Heart right ventricle (tissue), 16 donors: Measurements from ENCODE around the gene TMEM54. TPM values are rescaled to one million over a fixed set of nuclear protein-coding genes. Genes with fewer than 3 reads are reported as not detected.
A peak's percentile ranks its signal among the peaks of the same experiment; 100 is the strongest.

Experiments used
- ATAC-seq, 8 donors: fragments of 200-7000 bp; cut with Tn5 transposase; one replicate each; pipeline ENCODE4 v1.9.1; 2020; ENCODE audit warnings: mild to moderate bottlenecking in 8 of 8, moderate library complexity in 8 of 8, moderate number of reproducible peaks in 1 of 8
- DNase-seq, 2 donors: peaks; one replicate each; pipeline ENCODE4 v3.0.0-alpha.2; 2020
- H3K27ac ChIP-seq, 10 donors: fragments of 200-600 bp; sonication (generic) in 2 of 10; one replicate each; pipeline versions ENCODE4 v1.5.0 to v1.8.0; 2020 to 2022; ENCODE audit warnings: mild to moderate bottlenecking in 3 of 10
- H3K27me3 ChIP-seq, 7 donors: fragments of 200-600 bp; one replicate each; pipeline ENCODE4 v1.8.0; 2021 to 2022; ENCODE audit warnings: mild to moderate bottlenecking in 2 of 7
- H3K36me3 ChIP-seq, 9 donors: fragments of 200-600 bp; sonication (generic) in 1 of 9; one replicate each; pipeline versions ENCODE4 v1.5.0 to v1.8.0; 2020 to 2022; ENCODE audit warnings: mild to moderate bottlenecking in 2 of 9
- H3K4me1 ChIP-seq, 9 donors: fragments of 200-600 bp; sonication (generic) in 1 of 9; one replicate each; pipeline versions ENCODE4 v1.5.0 to v1.8.0; 2020 to 2022; ENCODE audit warnings: mild to moderate bottlenecking in 4 of 9
- H3K4me3 ChIP-seq, 10 donors: fragments of 200-600 bp; sonication (generic) in 2 of 10; one replicate each; pipeline versions ENCODE4 v1.5.0 to v1.8.0; 2020 to 2022; ENCODE audit warnings: mild to moderate bottlenecking in 7 of 10, moderate library complexity in 2 of 10
- H3K9me3 ChIP-seq, 11 donors: fragments of 200-600 bp in 10 of 11; sonication (generic) in 2 of 11; one replicate each; pipeline versions ENCODE4 v1.5.0 to v1.8.0; 2013 to 2022; ENCODE audit warnings: mild to moderate bottlenecking in 2 of 11, control low read depth in 1 of 11, moderate library complexity in 1 of 11
- CTCF ChIP-seq, 9 donors: fragments of 200-600 bp; sonication (generic) in 2 of 9; IDR thresholded peaks; one replicate each; pipeline versions ENCODE4 v1.5.0 to v1.8.0; 2021 to 2022; ENCODE audit warnings: antibody characterized with exemption in 9 of 9, mild to moderate bottlenecking in 5 of 9, moderate library complexity in 1 of 9
- WGBS, 2 donors: extraction: QIAGEN DNeasy Blood & Tissue Kit; methylation state at CpG; one replicate each; pipeline ENCODE4 v1.1.7; 2013; ENCODE audit warnings: inconsistent platforms in 1 of 2; 5-methylcytosine and 5-hydroxymethylcytosine counted together
- intact Hi-C, 10 donors: fragments of 100-400 bp; cut with DNase I; formaldehyde crosslinking; loops; one replicate each; pipeline versions ENCODE4 v1.11.1 to v1.14.2; 2022
- polyA plus RNA-seq, 2 donors: library from polyadenylated mRNA; stranded (reverse); fragments of 200-250 nt; gene quantifications; one replicate each; pipeline ENCODE4 v1.2.3, GENCODE V29; 2013
- total RNA-seq, 10 donors: library from RNA; stranded (reverse); fragmentation: NEBNext Ultra II Directional in 3 of 10; extraction: Animal tissue kit (Norgen Biotek cat#: 25700) in 3 of 10; gene quantifications; one replicate each; pipeline versions ENCODE4 v1.2.1 to v1.2.4, GENCODE V29; 2021 to 2023
- donor health status: Arrhythmogenic right ventricular cardiomyopathy.
- donor health status: ischemic (EF 13 %, LVEDD 7.1; RV severe dilation, severe dysfunction).
- donor health status: healthy with polysubstance abuse.
- donor health status: DM: no; HTN: yes; CAD: no.
- donor health status: DM: no; HTN: no; CAD: no.
- donor health status: ischemic (EF 25% LVEDD 6.9; RV normal size, moderate dysfunction).
- donor health status: ischemic (EF 25% LVEDD 5.7; RV mildly dilated, moderate dysfunction).
- donor health status: healthy.
- donor health status: DM: yes; HTN: yes; CAD: no.
- donor health status: Ischemic cardiomyopathy.
- donor health status: ischemic (EF 35%, LVEDD 5.7; RV mildly dilated, moderate dysfunction).
- donor health status: nonischemic (EF 11% LVEDD 7.7; RV severe dilation, severe dysfunction).
- donor health status: DM: yes; HTN: yes; CAD: no.
- donor health status: PGD.
- donor health status: ischemic (EF 29% LVEDD 5.4; RV normal size, mild dysfunction).
- donor health status: nonischemic (EF 23%, LVEDD 6.1; RV moderate dilation, normal function).

Gene TMEM54
- total and polyA plus RNA-seq, 12 donors: 4.5 to 22.5 (median 10.8) TPM

- DNase-seq: no peak
- no peak overlapping the region for H3K4me3 ChIP-seq
- H3K36me3 ChIP-seq: no peaks in the 10 kb centered on the region
- no peak overlapping the region for H3K27ac ChIP-seq
- peaks cover 0 to 49% (median 3%) of the 10 kb centered on the region in 7 donors for H3K27me3 ChIP-seq
- ATAC-seq: no peak
- peaks cover 0 to 16% (median 8%) of the 10 kb centered on the region in 9 donors for H3K4me1 ChIP-seq
- intact Hi-C loops: no loop called here
- 65 to 72% methylated on average over 3 of the region's 3 CpGs for WGBS, 2 donors
- H3K9me3 ChIP-seq: no peaks in the 10 kb centered on the region
- no peak for TF ChIP-seq CTCF (IDR thresholded peaks at IDR 0.05)
Measured at GRCh38 chr1:32903991-32904785, 3.0 kb upstream of the TMEM54 start.

DNA sequence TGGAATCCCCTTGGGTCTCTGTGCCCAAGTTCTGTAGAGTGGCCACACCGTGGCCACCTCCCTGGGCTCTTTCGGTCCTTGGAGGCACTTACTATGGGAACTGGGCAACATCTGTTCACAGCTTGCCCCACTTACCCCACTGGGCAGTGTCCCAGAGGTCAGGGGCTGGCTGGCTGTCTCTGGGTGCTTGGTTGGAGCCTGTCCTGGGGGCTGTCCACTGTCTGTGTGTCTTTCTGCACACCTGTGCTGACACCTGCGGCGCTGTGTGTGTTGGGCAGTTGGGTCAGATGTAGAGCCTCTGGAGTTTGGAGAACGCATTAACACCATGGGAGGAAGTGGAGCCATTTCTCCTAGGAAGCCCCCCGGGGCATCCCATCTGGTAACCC lies 1.3 kb upstream of the TMEM54 start:
- H3K36me3 ChIP-seq: no peaks in the 10 kb centered on the region
- H3K27me3 ChIP-seq: peaks cover 0 to 43% (median 3%) of the 10 kb centered on the region in 7 donors
- no peak for DNase-seq
- TF ChIP-seq CTCF (IDR thresholded peaks at IDR 0.05): no peak
- no peak overlapping the region for H3K27ac ChIP-seq
- H3K4me3 ChIP-seq: no peak overlapping the region
- no peaks in the 10 kb centered on the region for H3K9me3 ChIP-seq
- peaks cover 0 to 16% (median 8%) of the 10 kb centered on the region in 9 donors for H3K4me1 ChIP-seq
- no peak for ATAC-seq
- WGBS, 2 donors: 66 to 71% methylated on average over 6 of the region's 6 CpGs
- intact Hi-C loops: no loop called here

GRCh38 chr1:32901823-32902534 lies 790 bp upstream of the TMEM54 start:
- Histone ChIP-seq H3K4me3 (peak overlapping the region; percentile 32 to 65 (median 58)), H3K27ac (peak overlapping the region in 2 of 10 donors; percentile 46 to 50), H3K36me3 (no peaks in the 10 kb centered on the region), H3K27me3 (peaks cover 0 to 38% (median 3%) of the 10 kb centered on the region in 7 donors), H3K9me3 (no peaks in the 10 kb centered on the region), H3K4me1 (peaks cover 0 to 16% (median 8%) of the 10 kb centered on the region in 9 donors)
- ATAC-seq: no peak
- WGBS, 2 donors: 44 to 50% methylated on average over 23 to 24 of the region's 24 CpGs
- intact Hi-C loops: no loop called here
- no peak for DNase-seq
- TF ChIP-seq CTCF (IDR thresholded peaks at IDR 0.05): no peak

GRCh38 chr1:32900371-32900955 lies 726 bp downstream of the TMEM54 start:
- DNase-seq: no peak
- intact Hi-C loops: no loop called here
- Histone ChIP-seq H3K4me1 (peaks cover 0 to 16% (median 8%) of the 10 kb centered on the region in 9 donors), H3K27me3 (peaks cover 0 to 38% (median 3%) of the 10 kb centered on the region in 7 donors), H3K27ac (peak overlapping the region in 2 of 10 donors; percentile 26 to 39), H3K9me3 (no peaks in the 10 kb centered on the region), H3K4me3 (peak overlapping the region; percentile 39 to 65 (median 58)), H3K36me3 (no peaks in the 10 kb centered on the region)
- TF ChIP-seq CTCF (IDR thresholded peaks at IDR 0.05): no peak
- 20 to 23% methylated on average over 22 of the region's 22 CpGs for WGBS, 2 donors
- ATAC-seq: peak in 2 of 8 donors; percentile 19 to 20
